Spinal cord (tissue), 10 donors: ENCODE measurements around the gene SDK2. TPM values are rescaled to one million over a fixed set of nuclear protein-coding genes. Genes with fewer than 3 reads are reported as not detected.

ENCODE experiments used
- DNase-seq, 6 donors: peaks; one replicate each; pipeline versions ENCODE4 v3.0.0 to v3.0.0-alpha.2; 2013 to 2015; ENCODE audit warnings: low spot score in 6 of 6, low read depth in 4 of 6
- H3K27ac ChIP-seq: one replicate; pipeline ENCODE4 v1.5.1; 2013; ENCODE audit warnings: low read depth, low read length, control low read depth
- H3K27me3 ChIP-seq: one replicate; pipeline ENCODE4 v1.6.1; 2013; ENCODE audit warnings: low read length; ENCODE audit not compliant: control insufficient read depth, insufficient read depth
- H3K36me3 ChIP-seq: one replicate; pipeline ENCODE4 v1.6.1; 2013; ENCODE audit warnings: low read length; ENCODE audit not compliant: control insufficient read depth, insufficient read depth
- H3K4me1 ChIP-seq: one replicate; pipeline ENCODE4 v1.6.1; 2013; ENCODE audit warnings: low read length; ENCODE audit not compliant: control insufficient read depth, insufficient read depth
- H3K4me3 ChIP-seq: one replicate; pipeline ENCODE4 v1.5.1; 2013; ENCODE audit warnings: low read depth, low read length, control low read depth
- H3K9me3 ChIP-seq: one replicate; pipeline ENCODE4 v1.6.1; 2013; ENCODE audit warnings: low read length; ENCODE audit not compliant: control insufficient read depth, insufficient read depth
- WGBS: methylation state at CpG from one replicate; pipeline ENCODE4 v1.1.5; 2013; ENCODE audit warnings: missing lambda C conversion rate; ENCODE audit not compliant: insufficient coverage; 5-methylcytosine and 5-hydroxymethylcytosine counted together
- polyA plus RNA-seq, 2 donors: library from polyadenylated mRNA; unstranded; fragments of 120-200 nt; gene quantifications; one replicate each; pipeline ENCODE4 v1.2.1, GENCODE V29; 2013; ENCODE audit not compliant: insufficient read length in 2 of 2
- total RNA-seq, 2 donors: library from RNA; depleted of rRNA in 1 of 2; stranded (reverse); fragments of 120-200 nt in 1 of 2; fragments of >200 nt in 1 of 2; gene quantifications; one replicate each; pipeline versions ENCODE4 v1.2.3 to v1.2.4, GENCODE V29; 2013 to 2014
- donor health status: healthy.

The SDK2 gene
- total and polyA plus RNA-seq, 4 donors: 10.9 to 14.4 (median 12.7) TPM

DNA sequence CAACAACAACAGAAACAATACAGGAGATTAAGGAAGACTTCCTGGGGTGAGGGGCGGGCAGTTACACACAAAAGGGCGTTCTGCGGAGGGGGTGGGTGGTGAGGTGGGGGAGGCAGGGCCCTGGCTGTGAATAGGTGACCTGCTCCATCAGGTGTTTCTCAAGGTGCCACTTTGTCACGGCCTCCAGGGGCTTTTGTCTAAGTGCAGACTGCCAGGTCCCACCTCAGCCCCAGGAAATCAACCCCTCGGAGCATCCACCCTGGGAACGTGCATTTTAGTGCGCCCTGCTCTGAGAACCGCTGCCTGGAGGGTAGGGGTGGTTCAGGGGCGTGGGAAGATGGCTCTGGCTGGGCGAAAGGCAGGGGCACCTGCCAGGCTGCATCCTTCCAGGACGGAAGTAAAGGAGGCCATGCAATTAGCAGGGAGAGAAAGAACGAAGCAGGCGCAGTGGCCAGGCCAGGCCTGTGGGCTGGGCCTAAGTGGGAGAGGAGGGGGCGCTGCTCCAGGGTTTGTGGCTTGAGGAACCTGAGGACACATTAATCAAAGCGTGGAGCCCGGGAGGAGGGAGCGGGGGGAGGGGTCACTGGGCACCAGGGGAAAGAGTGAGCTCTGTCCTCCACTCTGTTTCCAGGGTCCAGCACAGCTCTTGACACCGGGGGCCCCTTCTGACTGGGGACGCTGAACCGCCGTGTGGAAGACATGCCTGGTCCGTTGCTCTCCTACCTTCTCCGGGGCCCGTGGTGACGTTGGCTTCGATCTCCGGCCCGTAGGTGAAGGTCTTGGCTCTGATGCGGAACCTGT, 283.1 kb downstream of the SDK2 start:
- Histone ChIP-seq H3K27ac (no peak overlapping the region), H3K4me3 (no peak overlapping the region), H3K27me3 (no peaks in the 10 kb centered on the region), H3K36me3 (peaks cover 58% of the 10 kb centered on the region), H3K9me3 (no peaks in the 10 kb centered on the region), H3K4me1 (peaks cover 87% of the 10 kb centered on the region)
- WGBS: 43% methylated on average over 23 of the region's 29 CpGs
- peak in 1 of 6 donors; percentile 51 for DNase-seq

- Histone ChIP-seq H3K4me3 (no peak overlapping the region), H3K27me3 (no peaks in the 10 kb centered on the region), H3K4me1 (peaks cover 80% of the 10 kb centered on the region), H3K27ac (peak overlapping the region; percentile 16), H3K9me3 (no peaks in the 10 kb centered on the region), H3K36me3 (peaks cover 47% of the 10 kb centered on the region)
- DNase-seq: peak in 1 of 6 donors; percentile 34
- WGBS: 60% methylated on average over 7 of the region's 7 CpGs
These were observed 284.2 kb downstream of the SDK2 start for GRCh38 chr17:73359987-73360410.

GRCh38 chr17:73359352-73359751, 284.9 kb downstream of the SDK2 start:
- H3K27me3 ChIP-seq: no peaks in the 10 kb centered on the region
- DNase-seq: no peak
- H3K4me1 ChIP-seq: peaks cover 78% of the 10 kb centered on the region
- 65% methylated on average over 4 of the region's 10 CpGs for WGBS
- no peak overlapping the region for H3K4me3 ChIP-seq
- peaks cover 52% of the 10 kb centered on the region for H3K36me3 ChIP-seq
- H3K9me3 ChIP-seq: no peaks in the 10 kb centered on the region
- H3K27ac ChIP-seq: no peak overlapping the region

DNA sequence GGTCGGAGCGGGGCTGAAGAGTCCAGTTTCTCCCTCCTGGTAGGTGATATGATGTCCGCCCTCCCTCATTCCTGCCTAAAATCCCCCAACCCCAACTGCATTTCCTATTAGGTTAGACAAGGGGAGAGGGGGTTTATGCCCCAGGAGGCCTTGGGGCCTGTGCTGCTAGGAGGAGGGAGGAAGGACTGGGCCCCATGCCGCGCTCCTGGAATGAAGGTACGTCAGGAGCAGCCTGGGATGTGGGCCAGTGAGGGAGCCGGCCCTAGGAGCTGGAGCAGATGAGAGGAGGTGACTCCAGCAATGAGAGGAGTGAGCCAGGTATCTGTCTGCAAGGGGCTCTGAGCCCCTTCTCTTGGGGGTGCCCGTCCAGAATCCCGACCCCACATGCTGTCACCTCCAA, 285.6 kb downstream of the SDK2 start:
- no peak for DNase-seq
- Histone ChIP-seq H3K27me3 (no peaks in the 10 kb centered on the region), H3K4me3 (no peak overlapping the region), H3K4me1 (peaks cover 72% of the 10 kb centered on the region), H3K9me3 (no peaks in the 10 kb centered on the region), H3K27ac (no peak overlapping the region), H3K36me3 (peaks cover 49% of the 10 kb centered on the region)
- WGBS: 83% methylated on average over 4 of the region's 9 CpGs

GRCh38 chr17:73357981-73358380, 286.3 kb downstream of the SDK2 start:
- no peak for DNase-seq
- 93% methylated on average over 17 of the region's 19 CpGs for WGBS
- H3K4me3 ChIP-seq: no peak overlapping the region
- peaks cover 48% of the 10 kb centered on the region for H3K36me3 ChIP-seq
- H3K4me1 ChIP-seq: peaks cover 70% of the 10 kb centered on the region
- no peaks in the 10 kb centered on the region for H3K27me3 ChIP-seq
- no peak overlapping the region for H3K27ac ChIP-seq
- H3K9me3 ChIP-seq: no peaks in the 10 kb centered on the region

DNA sequence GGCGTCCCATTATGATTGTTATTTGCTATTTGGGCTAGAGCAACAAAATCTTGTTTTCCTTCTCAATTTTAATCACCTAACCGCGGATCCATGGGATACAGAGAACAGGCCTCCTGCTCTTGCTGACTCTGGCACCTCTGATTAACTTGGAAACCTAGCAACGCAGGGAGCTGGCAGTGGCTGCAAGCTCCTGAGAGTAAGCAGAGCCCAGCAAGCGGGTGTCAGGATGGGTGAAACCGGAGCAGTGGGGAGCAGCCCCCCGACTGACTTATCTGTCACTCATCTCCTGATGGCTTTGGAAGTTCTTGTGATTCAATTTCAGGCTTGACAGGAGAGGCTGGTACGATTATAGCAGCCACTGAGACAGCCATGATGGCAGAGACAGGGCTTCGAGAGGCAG, 286.9 kb downstream of the SDK2 start:
- peak in 1 of 6 donors; percentile 81 for DNase-seq
- Histone ChIP-seq H3K27me3 (no peaks in the 10 kb centered on the region), H3K36me3 (peaks cover 50% of the 10 kb centered on the region), H3K4me3 (no peak overlapping the region), H3K27ac (peak overlapping the region; percentile 72), H3K9me3 (no peaks in the 10 kb centered on the region), H3K4me1 (peaks cover 67% of the 10 kb centered on the region)
- 47% methylated on average over 7 of the region's 9 CpGs for WGBS

DNA sequence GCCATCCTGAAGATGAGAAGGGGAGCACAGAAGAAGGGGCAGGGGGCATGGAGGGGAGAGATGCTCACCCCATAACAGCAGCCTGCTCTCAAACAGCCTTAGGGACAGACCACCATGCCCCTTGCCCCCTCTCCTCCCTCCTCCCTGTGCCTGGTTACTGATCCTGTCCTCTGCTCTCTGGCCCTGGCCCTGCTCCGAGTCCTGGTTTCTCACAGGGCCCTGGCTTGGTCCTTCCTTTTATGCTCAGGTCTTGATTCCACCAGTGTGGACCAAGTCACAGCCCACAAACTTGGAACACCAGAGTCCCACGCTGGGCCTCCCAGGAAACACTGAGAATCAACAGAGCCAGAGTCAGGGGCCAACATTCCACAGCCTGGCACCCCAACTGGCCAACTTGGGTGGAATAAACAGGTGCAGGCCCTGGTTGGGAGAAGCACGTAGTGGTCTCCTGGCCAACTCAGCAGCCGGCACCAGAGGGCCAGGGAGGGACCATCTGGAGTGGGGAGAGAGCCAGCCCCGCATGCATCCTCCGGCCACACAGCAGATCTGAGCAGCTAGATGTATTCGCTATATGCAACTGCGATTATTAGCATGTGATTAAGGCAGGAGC, 287.6 kb downstream of the SDK2 start:
- no peaks in the 10 kb centered on the region for H3K9me3 ChIP-seq
- WGBS: 46% methylated on average over 4 of the region's 8 CpGs

GRCh38 chr17:73354423-73355284, 289.6 kb downstream of the SDK2 start:
- Histone ChIP-seq H3K36me3 (peaks cover 47% of the 10 kb centered on the region), H3K27ac (no peak overlapping the region), H3K4me1 (peaks cover 57% of the 10 kb centered on the region), H3K4me3 (no peak overlapping the region), H3K27me3 (no peaks in the 10 kb centered on the region), H3K9me3 (no peaks in the 10 kb centered on the region)
- no peak for DNase-seq
- WGBS: 87% methylated on average over 15 of the region's 21 CpGs

More for the DNA sequence above, 287.6 kb downstream of the SDK2 start:
- no peak for DNase-seq
- no peak overlapping the region for H3K4me3 ChIP-seq
- H3K4me1 ChIP-seq: peaks cover 66% of the 10 kb centered on the region
- H3K27ac ChIP-seq: peak overlapping the region; percentile 72
- peaks cover 53% of the 10 kb centered on the region for H3K36me3 ChIP-seq
- H3K27me3 ChIP-seq: no peaks in the 10 kb centered on the region

- peaks cover 45% of the 10 kb centered on the region for H3K36me3 ChIP-seq
- 96% methylated on average over 12 of the region's 13 CpGs for WGBS
- H3K4me1 ChIP-seq: peaks cover 57% of the 10 kb centered on the region
- no peak for DNase-seq
- no peaks in the 10 kb centered on the region for H3K27me3 ChIP-seq
- H3K9me3 ChIP-seq: no peaks in the 10 kb centered on the region
- H3K27ac ChIP-seq: no peak overlapping the region
- H3K4me3 ChIP-seq: no peak overlapping the region
These were observed 292.0 kb downstream of the SDK2 start for GRCh38 chr17:73352261-73352660.
